ENCODE measurements around the gene EFCAB7.

The EFCAB7 gene

DNA sequence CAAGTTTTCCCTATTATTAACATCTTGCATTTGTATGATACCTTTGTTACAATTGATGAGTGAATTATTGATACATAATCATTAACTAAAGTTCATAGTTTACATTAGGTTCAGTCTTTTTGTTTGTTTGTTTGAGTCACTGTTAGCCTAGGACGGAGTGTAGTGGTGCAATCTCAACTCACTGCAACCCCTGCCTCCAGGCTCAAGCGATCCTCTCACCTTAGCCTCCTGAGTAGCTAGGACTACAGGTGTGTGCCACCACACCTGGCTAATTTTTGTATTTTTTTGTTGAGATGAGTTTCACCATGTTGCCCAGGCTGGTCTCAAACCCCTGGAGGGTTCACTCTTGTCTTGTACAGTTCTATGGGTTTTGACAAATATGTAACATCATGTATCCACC is 36.0 kb downstream of the EFCAB7 start:
- TF ChIP-seq TAF1 (IDR thresholded peaks at IDR 0.05; ENCODE audit: borderline replicate concordance, insufficient read depth, low read length) (no peak), POLR2AphosphoS5 (IDR thresholded peaks at IDR 0.05; ENCODE audit: low read depth, low read length) (no peak), FOXP2 (optimal IDR thresholded peaks at IDR 0.05; ENCODE audit: borderline replicate concordance, extremely low read depth, extremely low read length, insufficient read depth) (no peak), SIN3A (IDR thresholded peaks at IDR 0.05; ENCODE audit: borderline replicate concordance, insufficient read depth, low read length) (no peak)
- TF ChIP-seq, protein P1, sequence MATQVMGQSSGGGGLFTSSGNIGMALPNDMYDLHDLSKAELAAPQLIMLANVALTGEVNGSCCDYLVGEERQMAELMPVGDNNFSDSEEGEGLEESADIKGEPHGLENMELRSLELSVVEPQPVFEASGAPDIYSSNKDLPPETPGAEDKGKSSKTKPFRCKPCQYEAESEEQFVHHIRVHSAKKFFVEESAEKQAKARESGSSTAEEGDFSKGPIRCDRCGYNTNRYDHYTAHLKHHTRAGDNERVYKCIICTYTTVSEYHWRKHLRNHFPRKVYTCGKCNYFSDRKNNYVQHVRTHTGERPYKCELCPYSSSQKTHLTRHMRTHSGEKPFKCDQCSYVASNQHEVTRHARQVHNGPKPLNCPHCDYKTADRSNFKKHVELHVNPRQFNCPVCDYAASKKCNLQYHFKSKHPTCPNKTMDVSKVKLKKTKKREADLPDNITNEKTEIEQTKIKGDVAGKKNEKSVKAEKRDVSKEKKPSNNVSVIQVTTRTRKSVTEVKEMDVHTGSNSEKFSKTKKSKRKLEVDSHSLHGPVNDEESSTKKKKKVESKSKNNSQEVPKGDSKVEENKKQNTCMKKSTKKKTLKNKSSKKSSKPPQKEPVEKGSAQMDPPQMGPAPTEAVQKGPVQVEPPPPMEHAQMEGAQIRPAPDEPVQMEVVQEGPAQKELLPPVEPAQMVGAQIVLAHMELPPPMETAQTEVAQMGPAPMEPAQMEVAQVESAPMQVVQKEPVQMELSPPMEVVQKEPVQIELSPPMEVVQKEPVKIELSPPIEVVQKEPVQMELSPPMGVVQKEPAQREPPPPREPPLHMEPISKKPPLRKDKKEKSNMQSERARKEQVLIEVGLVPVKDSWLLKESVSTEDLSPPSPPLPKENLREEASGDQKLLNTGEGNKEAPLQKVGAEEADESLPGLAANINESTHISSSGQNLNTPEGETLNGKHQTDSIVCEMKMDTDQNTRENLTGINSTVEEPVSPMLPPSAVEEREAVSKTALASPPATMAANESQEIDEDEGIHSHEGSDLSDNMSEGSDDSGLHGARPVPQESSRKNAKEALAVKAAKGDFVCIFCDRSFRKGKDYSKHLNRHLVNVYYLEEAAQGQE (IDR thresholded peaks at IDR 0.05; ENCODE audit: insufficient read depth in 1 of 2, low read depth in 2 of 2, low read length in 2 of 2): no peak

- TF ChIP-seq POLR2AphosphoS5 (IDR thresholded peaks at IDR 0.05; ENCODE audit: low read depth, low read length) (no peak), TAF1 (IDR thresholded peaks at IDR 0.05; ENCODE audit: borderline replicate concordance, insufficient read depth, low read length) (no peak), FOXP2 (optimal IDR thresholded peaks at IDR 0.05; ENCODE audit: borderline replicate concordance, extremely low read depth, extremely low read length, insufficient read depth) (no peak), SIN3A (IDR thresholded peaks at IDR 0.05; ENCODE audit: borderline replicate concordance, insufficient read depth, low read length) (no peak)
- TF ChIP-seq, protein P1 (IDR thresholded peaks at IDR 0.05; ENCODE audit: insufficient read depth in 1 of 2, low read depth in 2 of 2, low read length in 2 of 2): no peak
These were observed 40.4 kb downstream of the EFCAB7 start for GRCh38 chr1:63563745-63564144.

GRCh38 chr1:63569068-63569467 is 45.7 kb downstream of the EFCAB7 start:
- TF ChIP-seq TAF1 (IDR thresholded peaks at IDR 0.05; ENCODE audit: borderline replicate concordance, insufficient read depth, low read length) (no peak), FOXP2 (optimal IDR thresholded peaks at IDR 0.05; ENCODE audit: borderline replicate concordance, extremely low read depth, extremely low read length, insufficient read depth) (no peak), POLR2AphosphoS5 (IDR thresholded peaks at IDR 0.05; ENCODE audit: low read depth, low read length) (no peak), SIN3A (IDR thresholded peaks at IDR 0.05; ENCODE audit: borderline replicate concordance, insufficient read depth, low read length) (no peak)
- TF ChIP-seq, protein P1 (IDR thresholded peaks at IDR 0.05; ENCODE audit: insufficient read depth in 1 of 2, low read depth in 2 of 2, low read length in 2 of 2): no peak

- no peak for TF ChIP-seq SIN3A (IDR thresholded peaks at IDR 0.05; ENCODE audit: borderline replicate concordance, insufficient read depth, low read length)
- no peak for TF ChIP-seq POLR2AphosphoS5 (IDR thresholded peaks at IDR 0.05; ENCODE audit: low read depth, low read length)
- TF ChIP-seq FOXP2 (optimal IDR thresholded peaks at IDR 0.05; ENCODE audit: borderline replicate concordance, extremely low read depth, extremely low read length, insufficient read depth): no peak
- TF ChIP-seq TAF1 (IDR thresholded peaks at IDR 0.05; ENCODE audit: borderline replicate concordance, insufficient read depth, low read length): no peak
- TF ChIP-seq, protein P1 (IDR thresholded peaks at IDR 0.05; ENCODE audit: insufficient read depth in 1 of 2, low read depth in 2 of 2, low read length in 2 of 2): no peak
These were observed 46.5 kb downstream of the EFCAB7 start for GRCh38 chr1:63569640-63570316.
